HG02840 (cell line): Measurements from ENCODE around the gene DPP7.
A peak's percentile ranks its signal among the peaks of the same experiment; 100 is the strongest.

Source experiments
- ATAC-seq: cut with Tn5 transposase; IDR thresholded peaks from one replicate; pipeline ENCODE4 v1.9.1; 2021; ENCODE audit warnings: mild to moderate bottlenecking, moderate library complexity, moderate number of reproducible peaks; ENCODE audit not compliant: unreplicated experiment, low FRiP score

Gene DPP7

GRCh38 chr9:137096785-137097546, 17.6 kb downstream of the DPP7 start:
- ATAC-seq: no peak

DNA sequence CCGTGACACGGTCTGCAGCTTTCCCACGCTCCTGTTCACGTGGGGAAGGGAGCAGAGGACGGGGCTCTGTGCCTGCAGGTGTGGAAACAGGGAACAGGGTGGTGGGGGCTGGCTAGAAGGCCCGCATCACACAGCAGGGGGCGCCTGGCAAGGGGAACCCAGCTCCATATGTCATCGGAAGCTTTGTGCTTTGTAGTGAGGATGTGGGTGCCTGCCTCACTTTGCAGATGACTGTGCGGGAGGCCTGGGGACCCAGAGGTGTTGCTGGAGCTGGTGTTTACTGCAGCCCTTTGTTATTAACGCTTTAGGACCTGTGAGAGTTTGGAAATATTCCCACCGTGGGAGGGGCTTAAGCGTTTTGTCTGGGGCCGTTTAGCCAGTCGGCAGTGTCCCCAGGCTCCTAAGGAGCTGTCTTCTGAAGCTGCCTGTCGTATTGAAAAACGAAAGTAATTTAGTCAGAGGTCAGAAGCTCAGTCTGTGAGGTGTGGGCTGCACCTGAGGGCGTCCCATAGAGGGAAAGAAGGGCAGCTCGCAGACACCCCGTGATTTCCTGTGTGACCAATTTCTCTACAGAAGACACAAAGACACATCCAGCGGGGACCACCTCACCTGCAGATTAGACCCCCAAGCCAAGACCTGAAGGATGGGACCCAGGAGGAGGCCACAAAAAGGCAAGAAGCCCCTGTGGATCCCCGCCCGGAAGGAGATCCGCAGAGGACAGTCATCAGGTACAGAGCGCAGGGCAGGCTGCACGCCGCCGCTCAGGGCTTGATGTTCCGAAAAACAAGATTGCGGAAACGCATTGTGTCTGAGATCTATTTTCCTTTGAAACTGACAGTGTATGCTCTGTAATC, 18.6 kb downstream of the DPP7 start:
- ATAC-seq: no peak

GRCh38 chr9:137089232-137089947, 25.1 kb downstream of the DPP7 start:
- no peak for ATAC-seq

DNA sequence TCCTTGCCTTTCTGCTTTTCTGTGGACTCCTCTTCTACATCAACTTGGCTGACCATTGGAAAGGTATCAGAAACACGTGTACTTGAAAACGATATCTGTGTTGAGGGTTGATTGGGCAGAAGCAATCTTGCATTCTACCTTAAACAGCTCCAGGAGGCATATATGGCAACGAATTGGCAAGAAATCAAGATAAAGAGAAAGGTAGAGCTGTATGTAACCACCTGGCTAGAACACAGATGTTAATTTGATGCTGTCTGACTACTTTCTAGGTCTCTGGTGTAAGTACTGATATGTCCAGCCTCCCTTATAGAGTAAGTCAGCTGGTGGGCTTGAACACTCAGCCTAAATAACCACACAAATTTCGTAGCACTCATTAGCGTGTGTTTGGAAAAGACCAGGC, 26.4 kb downstream of the DPP7 start:
- ATAC-seq: no peak

DNA sequence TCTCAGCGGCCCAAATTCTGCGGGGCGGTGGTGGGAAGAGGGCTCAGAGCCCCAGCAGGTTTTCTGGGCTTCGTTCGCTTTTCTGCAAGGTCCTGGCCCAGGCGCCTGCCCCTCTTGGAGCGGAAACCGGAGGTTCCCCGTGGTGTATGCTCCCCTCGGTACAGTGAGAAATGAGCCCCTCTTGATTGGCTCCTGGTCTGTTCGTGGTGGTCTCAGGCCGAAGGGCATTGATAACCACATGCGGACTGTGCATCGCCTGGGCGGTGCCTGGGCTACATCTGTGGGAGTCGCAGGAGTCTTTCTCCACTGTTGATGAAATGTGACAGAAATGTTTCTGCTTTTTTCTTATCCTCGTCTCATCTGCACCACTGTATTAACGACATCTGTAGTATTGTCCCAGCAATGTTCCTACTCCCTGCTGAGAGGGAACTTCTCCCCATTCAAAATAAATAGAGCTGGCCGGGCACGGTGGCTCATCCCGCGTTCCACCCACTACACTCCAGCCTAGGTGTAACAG, 27.1 kb downstream of the DPP7 start:
- ATAC-seq: peak; percentile 3

DNA sequence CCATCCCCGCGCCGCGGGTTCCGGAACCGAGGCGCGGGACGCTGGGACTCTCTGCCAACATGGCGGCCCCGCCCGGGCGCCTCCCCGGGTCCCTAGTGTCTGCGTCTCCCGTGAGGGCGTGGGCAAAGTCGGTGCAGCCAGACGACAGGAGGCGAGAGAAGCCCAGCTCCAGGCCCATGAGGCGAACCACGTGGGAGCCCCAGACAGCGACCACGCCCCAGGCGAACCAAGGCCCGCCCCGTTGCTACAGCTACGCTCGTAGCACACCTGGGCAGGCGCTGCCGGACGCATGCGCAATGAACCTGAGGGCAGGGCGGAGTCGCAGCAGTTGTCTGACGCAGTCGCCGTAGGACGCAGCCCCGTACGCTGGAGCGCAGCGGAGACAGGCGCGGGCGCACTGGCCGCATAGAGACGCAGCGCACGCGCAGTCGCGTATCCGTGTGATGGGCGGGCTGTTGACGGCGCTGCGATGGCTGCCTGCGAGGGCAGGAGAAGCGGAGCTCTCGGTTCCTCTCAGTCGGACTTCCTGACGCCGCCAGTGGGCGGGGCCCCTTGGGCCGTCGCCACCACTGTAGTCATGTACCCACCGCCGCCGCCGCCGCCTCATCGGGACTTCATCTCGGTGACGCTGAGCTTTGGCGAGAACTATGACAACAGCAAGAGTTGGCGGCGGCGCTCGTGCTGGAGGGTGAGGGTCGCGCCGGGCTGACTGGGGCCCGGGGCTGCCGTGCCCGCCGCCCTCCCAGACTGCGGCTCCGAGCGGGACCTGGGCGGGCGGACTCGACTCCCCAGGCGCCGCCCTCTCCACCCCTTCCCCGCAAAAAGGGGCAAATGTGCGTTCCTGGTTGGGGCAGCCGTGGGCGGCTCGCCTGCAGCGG, 27.8 kb downstream of the DPP7 start, which contains the start of gene MAN1B1:
MAN1B1 (plus strand) TSS at position 455 of the 878 bp plus-strand sequence; CDS start at position 470, 15 bp downstream.
- peak; percentile 87 for ATAC-seq

DNA sequence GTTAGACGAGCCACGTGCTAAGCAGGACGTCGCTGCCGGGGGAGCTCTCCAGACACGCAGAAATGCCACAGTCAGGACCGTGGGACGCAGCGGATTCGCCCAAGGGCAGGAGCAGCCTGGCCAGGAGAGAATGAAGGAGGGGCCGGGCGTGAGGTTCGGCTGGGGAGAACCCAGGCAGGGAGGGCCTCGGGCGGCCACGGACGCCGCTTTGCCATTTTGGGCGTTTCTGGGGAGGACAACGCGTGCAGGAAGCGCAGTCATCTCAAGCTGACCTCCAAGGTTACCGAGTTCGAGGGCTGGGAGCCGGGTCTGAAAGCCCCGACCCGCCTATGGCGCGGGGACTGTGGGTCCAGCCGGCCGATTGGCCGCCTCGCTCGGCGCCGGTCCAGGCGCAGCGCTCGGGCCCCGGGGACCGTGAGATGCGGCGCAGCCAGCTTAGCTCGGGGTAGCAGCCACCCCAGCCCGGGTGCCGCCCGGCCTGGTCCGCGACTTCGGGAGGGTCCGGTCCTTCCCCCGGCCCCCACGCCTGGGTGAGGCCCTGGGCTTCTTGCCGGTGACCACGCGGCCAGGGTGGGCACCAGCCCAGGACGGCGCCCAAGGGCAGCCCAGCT, 28.5 kb downstream of the DPP7 start:
- peak; percentile 19 for ATAC-seq

DNA sequence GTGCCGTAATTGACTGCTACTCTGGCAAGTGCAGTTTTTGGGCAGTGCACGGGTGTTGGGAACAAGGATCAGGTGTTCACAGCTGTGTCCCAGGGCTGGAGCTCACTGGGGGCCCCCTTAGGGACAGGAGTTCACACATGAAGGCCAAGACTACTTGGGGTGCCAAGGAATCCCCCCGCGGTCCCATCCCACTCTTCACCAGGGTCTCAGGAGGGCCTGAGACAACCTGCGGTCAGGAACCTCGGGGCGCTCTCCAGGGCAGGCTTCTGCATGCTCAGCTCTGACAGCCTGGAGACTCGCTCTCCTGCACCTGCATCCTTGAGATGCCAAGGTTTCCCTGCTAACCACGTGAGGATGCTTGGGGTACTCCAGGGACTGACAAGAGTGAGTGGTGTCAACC, 30.0 kb downstream of the DPP7 start:
- no peak for ATAC-seq

DNA sequence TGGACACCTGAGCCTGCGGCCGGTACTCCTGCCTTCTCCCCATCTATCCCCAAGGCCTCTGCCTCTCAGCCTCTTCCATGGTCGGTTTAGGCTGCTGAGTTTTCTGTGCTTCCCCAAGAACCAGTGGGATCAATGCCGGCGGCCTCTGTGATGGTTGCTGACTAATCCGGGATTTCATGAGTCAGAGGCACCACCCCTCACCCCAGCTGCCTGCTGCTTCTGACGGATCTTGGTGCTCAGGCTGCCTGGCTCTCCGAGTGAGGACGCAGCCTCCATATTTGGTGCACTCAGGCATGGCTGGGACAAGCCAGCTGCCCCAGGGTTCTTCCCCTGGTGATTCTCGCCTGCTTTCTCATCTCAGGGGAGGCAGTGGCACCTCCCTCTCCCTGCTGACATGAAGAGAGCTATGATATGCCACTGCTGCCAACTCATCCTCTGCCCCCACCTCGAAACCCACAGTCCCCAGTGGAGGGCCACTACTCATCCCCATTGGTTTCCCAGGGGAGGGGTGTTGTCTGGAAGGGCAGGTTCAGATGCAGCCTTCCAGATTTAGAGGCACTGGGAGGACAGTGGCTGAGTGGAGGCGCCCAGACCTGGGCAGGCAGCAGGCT, 31.0 kb downstream of the DPP7 start:
- ATAC-seq: no peak

DNA sequence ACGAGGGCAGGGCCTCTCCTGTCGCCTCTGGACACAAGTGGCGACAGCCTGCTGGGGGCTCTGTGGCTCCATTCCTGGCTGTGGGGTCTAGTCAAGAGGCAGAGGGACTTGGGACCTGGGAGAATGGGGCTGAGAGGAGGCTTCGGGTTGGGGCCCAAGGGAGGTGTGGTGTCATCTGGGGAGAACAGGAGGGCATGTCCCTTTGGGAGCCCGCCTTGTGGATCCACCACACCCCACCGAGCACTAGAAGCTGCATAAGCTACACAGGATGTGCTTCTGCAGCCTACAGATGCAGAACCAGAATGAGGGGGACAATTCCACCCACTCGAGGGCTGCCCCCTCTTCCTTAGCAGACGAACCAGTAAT, 31.6 kb downstream of the DPP7 start:
- no peak for ATAC-seq

DNA sequence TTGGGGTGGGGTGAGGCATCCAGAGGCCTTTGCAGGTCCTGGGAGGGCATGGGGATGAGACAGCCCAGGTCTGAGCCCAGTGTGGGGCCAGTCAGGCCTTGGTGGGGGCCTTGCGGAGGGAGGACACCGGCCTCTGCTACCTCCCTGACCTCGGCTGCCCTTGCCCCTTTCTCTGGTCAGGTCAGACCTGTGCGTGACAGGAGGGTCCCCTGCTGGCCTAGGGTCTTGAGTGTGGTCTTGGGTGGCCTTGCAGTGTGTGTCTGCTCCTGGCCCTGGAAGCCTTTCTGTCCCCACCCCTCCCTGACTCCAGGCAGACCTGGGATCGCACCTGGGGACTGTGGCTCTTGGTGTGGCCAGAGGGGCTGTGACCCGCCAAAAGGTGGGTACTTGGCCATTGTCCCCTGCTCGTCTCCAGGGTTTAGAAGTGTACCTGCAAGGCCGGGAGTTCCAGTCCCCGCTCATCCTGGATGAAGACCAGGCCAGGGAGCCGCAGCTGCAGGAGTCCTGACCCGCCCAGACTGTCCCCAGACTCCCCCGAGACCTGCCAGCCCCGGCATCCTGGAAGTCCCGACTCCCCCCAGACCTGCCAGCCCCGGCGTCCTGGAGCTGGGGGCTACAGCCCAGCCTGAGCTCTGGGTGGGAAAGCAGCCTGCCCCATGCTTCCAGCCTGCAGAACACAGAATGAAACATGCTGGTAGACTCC, 32.2 kb downstream of the DPP7 start:
- no peak for ATAC-seq

DNA sequence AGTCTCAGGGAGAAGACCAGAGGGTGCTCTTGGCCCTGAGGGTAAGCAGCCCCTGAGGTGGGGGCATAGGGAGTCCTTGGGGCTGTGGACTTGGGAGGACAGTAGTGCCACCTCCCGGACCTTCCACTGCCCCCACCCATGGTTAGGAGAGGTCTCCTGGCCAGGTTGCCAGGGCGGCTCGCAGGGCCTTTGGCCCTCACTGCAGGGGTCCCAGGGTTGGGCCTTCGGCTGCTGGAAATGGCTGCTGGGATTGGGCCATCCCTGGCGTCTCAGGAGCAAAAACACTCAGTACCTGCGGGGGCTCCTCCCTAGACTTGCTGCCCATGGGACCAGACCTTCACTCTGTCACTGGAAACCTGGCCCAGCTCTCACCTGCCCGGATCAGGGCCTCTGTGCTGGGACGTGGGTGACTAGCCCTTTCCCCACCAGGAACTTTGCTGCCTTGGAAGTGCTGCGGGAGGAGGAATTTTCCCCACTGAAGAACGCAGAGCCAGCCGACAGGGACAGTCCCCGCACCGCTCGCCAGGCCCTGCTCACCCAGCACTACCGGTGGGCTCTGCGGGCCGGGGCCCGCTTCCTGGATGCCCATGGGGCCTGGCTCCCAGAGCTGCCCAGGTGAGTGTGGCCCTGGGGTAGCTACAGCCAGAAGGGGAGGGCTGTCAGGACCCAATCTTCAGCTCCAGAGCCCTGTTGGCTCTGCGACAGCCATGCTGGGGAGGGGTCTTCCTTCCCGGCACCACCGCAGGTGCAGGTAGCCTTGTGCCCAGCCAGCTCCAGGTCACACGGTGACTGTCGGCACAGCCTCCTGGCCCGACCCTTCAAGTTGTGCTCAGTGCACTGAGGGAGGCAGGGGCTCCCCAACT, 34.0 kb downstream of the DPP7 start:
- no peak for ATAC-seq

DNA sequence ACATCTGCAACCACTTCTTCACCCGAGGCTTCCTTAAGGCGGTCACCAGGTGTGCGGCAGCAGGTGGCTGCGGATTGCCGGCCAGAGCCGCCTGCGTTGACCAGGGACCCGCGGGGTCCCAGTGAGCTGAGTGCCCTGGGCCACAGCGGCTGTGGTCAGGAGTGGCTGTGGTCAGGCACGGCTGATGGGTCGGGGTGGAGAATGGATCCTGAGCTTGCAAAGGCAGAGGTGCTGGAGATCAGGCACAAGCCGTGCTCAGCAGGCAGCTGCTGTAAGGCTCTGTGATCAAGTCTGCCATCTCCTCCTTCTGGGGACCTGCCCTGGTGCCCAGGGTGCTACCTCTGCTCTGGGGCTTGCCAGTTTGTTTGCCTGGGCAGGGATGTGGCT, 35.1 kb downstream of the DPP7 start:
- ATAC-seq: no peak

DNA sequence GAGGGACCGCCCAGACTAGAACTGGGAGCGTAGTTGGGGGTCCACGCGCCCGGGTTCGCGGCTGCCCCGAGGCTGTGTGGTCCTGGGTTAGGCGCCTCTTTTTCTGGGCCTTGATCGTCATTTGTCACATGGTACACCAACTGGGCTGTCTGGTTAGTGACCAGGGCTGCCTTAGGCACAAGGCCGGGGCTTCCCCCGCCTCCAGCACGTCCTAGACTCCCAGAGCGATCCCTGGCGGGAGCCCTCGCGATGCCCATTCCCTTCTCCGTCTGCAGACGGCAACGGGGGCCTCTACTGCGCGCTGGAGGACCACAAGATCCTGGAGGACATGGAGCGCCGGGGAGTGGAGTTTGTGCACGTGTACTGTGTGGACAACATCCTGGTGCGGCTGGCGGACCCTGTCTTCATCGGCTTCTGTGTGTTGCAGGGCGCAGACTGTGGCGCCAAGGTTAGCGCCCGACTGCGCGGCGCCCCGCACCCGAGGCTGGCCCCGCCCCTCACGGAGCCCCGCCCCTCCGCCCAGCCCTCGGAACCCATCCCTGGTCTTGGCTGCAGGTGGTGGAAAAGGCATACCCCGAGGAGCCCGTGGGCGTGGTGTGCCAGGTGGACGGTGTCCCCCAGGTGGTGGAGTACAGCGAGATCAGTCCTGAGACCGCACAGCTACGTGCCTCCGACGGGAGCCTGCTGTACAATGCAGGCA, 35.7 kb downstream of the DPP7 start:
- ATAC-seq: no peak

DNA sequence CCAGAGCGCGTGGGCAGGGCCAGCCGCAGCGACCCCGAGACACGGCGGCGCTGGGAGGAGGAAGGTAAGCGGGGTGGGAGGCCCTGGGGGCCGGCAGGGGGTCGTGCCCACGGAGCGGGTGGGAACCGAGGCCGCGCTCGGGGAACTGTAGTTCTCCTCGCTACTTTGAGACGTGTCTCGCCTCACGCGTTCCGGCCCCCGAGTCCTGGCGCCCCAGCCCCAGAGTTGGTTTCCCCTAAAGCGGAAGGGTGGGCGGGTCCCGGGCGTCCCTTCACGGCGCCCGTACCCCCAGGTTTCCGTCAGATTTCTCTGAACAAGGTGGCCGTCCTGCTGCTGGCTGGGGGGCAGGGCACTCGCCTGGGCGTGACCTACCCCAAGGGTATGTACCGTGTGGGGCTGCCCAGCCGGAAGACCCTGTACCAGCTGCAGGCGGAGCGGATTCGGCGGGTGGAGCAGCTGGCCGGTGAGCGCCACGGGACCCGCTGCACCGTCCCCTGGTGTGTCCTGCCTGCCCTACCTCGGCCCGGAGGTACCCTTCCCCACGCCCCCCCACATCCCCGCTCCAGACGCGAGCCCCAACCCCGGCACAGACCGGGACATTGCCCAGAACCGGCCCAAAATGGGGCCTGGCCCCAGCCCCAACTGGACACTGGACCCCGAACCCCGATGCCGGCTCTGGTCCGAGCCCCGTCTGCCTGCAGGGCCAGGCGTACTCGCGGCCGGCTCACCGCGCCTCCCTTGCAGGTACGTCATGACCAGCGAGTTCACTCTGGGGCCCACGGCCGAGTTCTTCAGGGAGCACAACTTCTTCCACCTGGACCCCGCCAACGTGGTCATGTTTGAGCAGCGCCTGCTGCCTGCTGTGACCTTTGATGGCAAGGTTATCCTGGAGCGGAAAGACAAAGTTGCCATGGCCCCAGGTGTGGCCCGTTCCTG, 36.5 kb downstream of the DPP7 start:
- ATAC-seq: peak; percentile 7
